Dermis blood vessel endothelial cell (primary cell): ENCODE results near the gene CRNKL1. TPM values are rescaled to one million over a fixed set of nuclear protein-coding genes. Genes with fewer than 3 reads are reported as not detected.
A peak's percentile ranks its signal among the peaks of the same experiment; 100 is the strongest.

ENCODE experiments used
- DNase-seq: peaks from one replicate; pipeline ENCODE4 v3.0.0; 2010
- total RNA-seq: library from RNA; depleted of rRNA; stranded (reverse); fragments of >200 nt; gene quantifications from 2 replicates; pipeline ENCODE4 v1.2.3, GENCODE V29; 2014

The CRNKL1 gene
- total RNA-seq, 1 donor from 2014 or later: 39.5 TPM

- DNase-seq: no peak
These were observed 8.2 kb upstream of the CRNKL1 start for GRCh38 chr20:20060234-20060998.

GRCh38 chr20:20051767-20052073 is 546 bp downstream of the CRNKL1 start:
- DNase-seq: no peak

- no peak for DNase-seq
These were observed 12.4 kb downstream of the CRNKL1 start for GRCh38 chr20:20039752-20040387.

- DNase-seq: no peak
These were observed 13.7 kb downstream of the CRNKL1 start for GRCh38 chr20:20038586-20038985.

- peak; percentile 90 for DNase-seq
These were observed 14.3 kb downstream of the CRNKL1 start for GRCh38 chr20:20037960-20038359.

GRCh38 chr20:20036756-20037155 is 15.5 kb downstream of the CRNKL1 start:
- no peak for DNase-seq

GRCh38 chr20:20034486-20034885 is 17.8 kb downstream of the CRNKL1 start:
- DNase-seq: no peak

- DNase-seq: no peak
These were observed 20.5 kb downstream of the CRNKL1 start for GRCh38 chr20:20031790-20032189.

- no peak for DNase-seq
These were observed 25.0 kb downstream of the CRNKL1 start for GRCh38 chr20:20027284-20027683.

GRCh38 chr20:20024942-20025341 is 27.3 kb downstream of the CRNKL1 start:
- no peak for DNase-seq

GRCh38 chr20:20023395-20023794 is 28.9 kb downstream of the CRNKL1 start:
- DNase-seq: no peak

- DNase-seq: no peak
These were observed 29.8 kb downstream of the CRNKL1 start for GRCh38 chr20:20022498-20022897.

- no peak for DNase-seq
These were observed 30.4 kb downstream of the CRNKL1 start for GRCh38 chr20:20021835-20022234.

- DNase-seq: no peak
These were observed 31.4 kb downstream of the CRNKL1 start for GRCh38 chr20:20020908-20021307.

GRCh38 chr20:20019123-20019522 is 33.1 kb downstream of the CRNKL1 start:
- no peak for DNase-seq

- no peak for DNase-seq
These were observed 33.9 kb downstream of the CRNKL1 start for GRCh38 chr20:20018366-20018765.

GRCh38 chr20:20017844-20018185 is 34.5 kb downstream of the CRNKL1 start:
- peak; percentile 30 for DNase-seq

GRCh38 chr20:20017001-20017843 is 35.0 kb downstream of the CRNKL1 start, which contains the start of gene NAA20:
Gene NAA20 (plus strand): TSS chr20:20017362. CDS start chr20:20017397, 35 bp downstream.
- peak; percentile 95 for DNase-seq

GRCh38 chr20:20014659-20015058 is 37.6 kb downstream of the CRNKL1 start:
- peak; percentile 64 for DNase-seq

GRCh38 chr20:20012541-20012940 is 39.7 kb downstream of the CRNKL1 start:
- no peak for DNase-seq

GRCh38 chr20:20010639-20011500 is 41.4 kb downstream of the CRNKL1 start:
- peak; percentile 27 for DNase-seq

GRCh38 chr20:20009784-20010253 is 42.4 kb downstream of the CRNKL1 start:
- DNase-seq: no peak
